NB4 (cell line): ENCODE data around the gene SPRED1.
A peak's percentile ranks its signal among the peaks of the same experiment; 100 is the strongest.

Experiments used
- DNase-seq: peaks from one replicate; pipeline ENCODE4 v3.0.0; 2010; ENCODE audit warnings: low read depth
- H3K4me3 ChIP-seq: one replicate; pipeline ENCODE4 v1.5.1; 2011; ENCODE audit warnings: mild to moderate bottlenecking, low read depth, low read length, moderate library complexity
- MAX ChIP-seq: IDR thresholded peaks from 2 replicates; pipeline ENCODE4 v1.6.1; 2011; ENCODE audit warnings: low read depth, low read length
- MYC ChIP-seq: IDR thresholded peaks from 2 replicates; pipeline ENCODE4 v1.6.1; 2011; ENCODE audit warnings: low read depth, low read length
- POLR2A ChIP-seq: IDR thresholded peaks from 2 replicates; pipeline ENCODE4 v1.6.1; 2011; ENCODE audit warnings: mild to moderate bottlenecking; ENCODE audit not compliant: insufficient read length; ENCODE audit errors: extremely low read depth
- TF ChIP-seq, protein P1 (sequence below): IDR thresholded peaks from one replicate; pipeline ENCODE4 v1.5.1; 2012; ENCODE audit warnings: low read depth, low read length

SPRED1 gene

DNA sequence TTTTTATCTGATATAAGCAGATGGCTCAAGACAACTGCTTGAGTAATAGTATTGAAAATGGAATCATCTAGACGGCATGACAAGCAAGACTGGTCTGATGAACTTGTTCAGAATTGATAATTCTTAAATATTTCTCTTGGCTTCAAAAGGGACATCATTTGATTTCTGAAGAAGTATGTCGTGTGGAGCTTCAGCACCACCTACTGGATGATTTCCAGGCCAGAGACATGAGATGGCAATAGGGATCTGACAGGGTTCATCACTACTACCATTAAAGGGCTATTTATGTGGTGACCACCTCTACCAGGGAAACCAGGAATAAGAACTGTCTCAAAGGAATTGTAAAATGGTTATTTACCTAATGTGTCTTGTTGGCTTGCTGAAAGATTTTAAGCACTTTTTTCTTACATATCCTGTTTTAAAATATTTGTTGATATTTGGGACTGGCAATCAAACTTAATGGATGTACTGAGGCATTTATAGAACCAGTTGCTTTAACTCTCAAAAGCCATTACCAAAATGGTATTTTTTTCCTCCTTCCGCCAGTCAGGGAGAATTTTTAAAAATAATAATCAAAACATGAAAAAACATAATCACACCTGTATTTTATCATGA lies 101.8 kb downstream of the SPRED1 start:
- DNase-seq = peak; percentile 71
- TF ChIP-seq, protein P1, sequence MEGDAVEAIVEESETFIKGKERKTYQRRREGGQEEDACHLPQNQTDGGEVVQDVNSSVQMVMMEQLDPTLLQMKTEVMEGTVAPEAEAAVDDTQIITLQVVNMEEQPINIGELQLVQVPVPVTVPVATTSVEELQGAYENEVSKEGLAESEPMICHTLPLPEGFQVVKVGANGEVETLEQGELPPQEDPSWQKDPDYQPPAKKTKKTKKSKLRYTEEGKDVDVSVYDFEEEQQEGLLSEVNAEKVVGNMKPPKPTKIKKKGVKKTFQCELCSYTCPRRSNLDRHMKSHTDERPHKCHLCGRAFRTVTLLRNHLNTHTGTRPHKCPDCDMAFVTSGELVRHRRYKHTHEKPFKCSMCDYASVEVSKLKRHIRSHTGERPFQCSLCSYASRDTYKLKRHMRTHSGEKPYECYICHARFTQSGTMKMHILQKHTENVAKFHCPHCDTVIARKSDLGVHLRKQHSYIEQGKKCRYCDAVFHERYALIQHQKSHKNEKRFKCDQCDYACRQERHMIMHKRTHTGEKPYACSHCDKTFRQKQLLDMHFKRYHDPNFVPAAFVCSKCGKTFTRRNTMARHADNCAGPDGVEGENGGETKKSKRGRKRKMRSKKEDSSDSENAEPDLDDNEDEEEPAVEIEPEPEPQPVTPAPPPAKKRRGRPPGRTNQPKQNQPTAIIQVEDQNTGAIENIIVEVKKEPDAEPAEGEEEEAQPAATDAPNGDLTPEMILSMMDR = peak; percentile 67
- TF ChIP-seq POLR2A (no peak), MYC (no peak)

DNA sequence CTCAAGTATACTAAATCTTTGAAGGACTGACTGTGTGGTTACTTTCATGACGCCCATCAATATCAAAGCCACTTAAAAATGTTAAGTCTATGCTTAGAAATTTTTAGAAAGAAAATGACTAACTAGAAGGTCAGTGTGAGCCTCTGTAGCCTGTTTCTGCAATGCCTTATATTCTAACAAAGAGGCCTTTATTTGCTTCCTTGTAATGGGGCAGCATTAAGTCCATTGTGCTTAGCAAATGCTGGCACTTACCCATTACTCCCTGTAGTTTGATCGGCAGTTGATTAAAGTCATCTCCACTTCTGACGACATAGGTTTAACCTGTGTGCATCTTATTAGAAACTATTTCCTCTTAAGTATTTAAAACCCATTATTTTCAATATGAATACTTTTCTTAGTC lies 109.7 kb downstream of the SPRED1 start:
- H3K4me3 ChIP-seq = no peak overlapping the region
- TF ChIP-seq, protein P1 = no peak
- TF ChIP-seq MYC = no peak
- TF ChIP-seq POLR2A = no peak
- no peak for TF ChIP-seq MAX
- DNase-seq = no peak

More for the DNA sequence above, 101.8 kb downstream of the SPRED1 start:
- no peak overlapping the region for H3K4me3 ChIP-seq

DNA sequence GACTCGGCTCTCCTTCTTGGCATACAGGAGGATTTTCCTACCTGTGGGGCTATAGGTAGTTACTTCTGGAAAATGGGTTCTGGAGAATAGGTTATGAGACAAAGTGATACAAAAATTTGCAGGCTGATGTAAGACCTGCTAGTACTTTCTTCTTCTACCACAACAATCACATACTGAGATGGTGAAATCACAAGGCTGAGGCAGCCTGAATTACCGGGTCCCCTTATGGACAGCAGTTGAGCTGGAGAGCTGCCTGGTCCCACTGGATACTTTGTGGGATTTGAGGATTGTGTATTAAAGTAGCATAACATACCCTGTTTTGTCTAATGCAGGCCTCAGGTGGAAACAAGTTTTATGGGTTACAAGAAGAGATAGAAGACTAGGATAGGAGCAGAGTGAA lies 114.8 kb downstream of the SPRED1 start:
- TF ChIP-seq, protein P1 = no peak
- TF ChIP-seq MYC (no peak), POLR2A (no peak), MAX (no peak)
- no peak overlapping the region for H3K4me3 ChIP-seq
- no peak for DNase-seq

DNA sequence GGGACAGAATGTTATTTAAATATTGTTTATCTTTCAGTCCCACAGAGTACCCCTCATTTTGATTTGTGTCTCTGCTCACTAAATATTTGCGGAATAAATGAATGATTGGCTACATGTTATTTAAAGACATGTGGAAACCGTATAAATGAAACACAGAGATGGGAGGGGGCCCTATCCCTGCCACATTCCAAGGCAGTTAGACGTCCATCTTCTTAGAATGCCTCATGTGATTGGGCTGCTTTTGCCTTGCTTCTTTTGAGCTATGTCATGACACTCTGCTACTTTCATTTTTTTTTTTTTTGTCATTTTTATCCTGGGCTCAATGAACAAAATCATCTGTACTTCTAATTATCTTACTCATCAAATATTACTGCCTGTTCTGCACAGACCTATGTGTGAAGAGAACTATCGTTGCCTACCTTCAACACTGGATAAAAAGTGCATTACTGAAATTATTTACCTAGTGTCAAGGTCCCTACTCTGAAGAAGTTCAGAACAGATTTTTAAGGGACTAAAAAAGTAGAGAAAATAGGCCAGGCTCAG lies 117.4 kb downstream of the SPRED1 start:
- H3K4me3 ChIP-seq = no peak overlapping the region
- no peak for DNase-seq
- TF ChIP-seq, protein P1 = no peak
- TF ChIP-seq MYC = no peak
- TF ChIP-seq MAX = no peak
- TF ChIP-seq POLR2A = no peak

DNA sequence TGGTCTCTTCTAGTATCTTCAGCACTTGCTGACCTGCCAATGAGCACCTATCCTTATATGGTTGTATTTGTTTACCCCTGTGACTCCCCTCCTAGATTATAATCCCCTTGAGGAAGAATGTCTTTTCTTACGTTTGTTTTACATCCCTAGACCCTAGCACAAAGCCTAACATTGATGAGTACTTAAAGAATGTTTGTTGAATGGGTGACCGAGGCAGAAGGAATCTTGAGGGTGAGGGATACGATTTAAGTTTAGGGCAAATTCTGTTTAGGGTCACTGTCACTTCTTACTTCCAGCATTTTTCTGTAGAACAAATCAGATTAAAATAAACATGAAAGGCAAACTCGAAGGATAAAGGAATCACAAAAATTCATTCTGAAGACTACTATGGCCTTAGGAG lies 120.4 kb downstream of the SPRED1 start:
- no peak overlapping the region for H3K4me3 ChIP-seq
- DNase-seq = no peak
- TF ChIP-seq, protein P1 = no peak
- TF ChIP-seq POLR2A (no peak), MAX (no peak), MYC (no peak)

DNA sequence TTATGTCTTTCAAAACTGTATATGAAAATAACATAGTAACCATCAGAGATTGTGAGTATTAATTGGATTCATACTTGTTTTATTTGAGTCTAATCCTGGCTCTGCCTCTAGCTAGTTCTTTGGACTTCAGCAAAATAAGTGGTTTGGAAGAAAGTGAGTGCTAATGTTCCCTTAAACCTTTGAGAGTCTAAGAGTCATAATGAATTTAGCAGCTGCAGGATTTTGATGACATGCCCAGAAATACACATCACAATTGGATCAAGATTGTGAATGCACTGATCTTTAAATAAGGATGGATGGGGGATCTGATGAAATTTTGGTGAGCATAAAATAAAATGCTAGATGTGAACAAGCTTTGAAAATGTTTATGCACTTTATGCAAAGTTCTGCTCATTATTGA lies 121.4 kb downstream of the SPRED1 start:
- no peak overlapping the region for H3K4me3 ChIP-seq
- DNase-seq = no peak
- TF ChIP-seq, protein P1 = no peak
- TF ChIP-seq MYC (no peak), MAX (no peak), POLR2A (no peak)
